K562 (cell line): Measurements from ENCODE around the gene FLAD1. TPM values are rescaled to one million over a fixed set of nuclear protein-coding genes. Genes with fewer than 3 reads are reported as not detected.

Source experiments
- ATAC-seq: fragments of 200-7000 bp; cut with Tn5 transposase; 3 replicates; pipeline ENCODE4 v1.9.1; 2020; ENCODE audit warnings: moderate library complexity
- Bru-seq: library from RNA; stranded (reverse); fragments of 400-500 nt; gene quantifications from one replicate; lab custom pipeline; 2021; lab: Mats Ljungman, UMichigan
- BruChase-seq, 2 experiments: library from RNA; stranded (reverse); fragments of 400-500 nt; gene quantifications; one replicate each; lab custom pipeline; 2021; lab: Mats Ljungman, UMichigan
- BruUV-seq: library from RNA; stranded (reverse); fragments of 400-500 nt; replicated peaks from 2 replicates; lab custom pipeline; 2021; lab: Mats Ljungman, UMichigan
- CTCF ChIA-PET: fragments of 300-600 bp; formaldehyde crosslinking; extraction: SDS; loops from one replicate; lab custom pipeline; 2021; ENCODE audit warnings: low intra/inter-chr PET ratio; lab: Yijun Ruan, JAX
- POLR2A ChIA-PET: fragments of 300-600, 350-650 bp; sonication (Branson Sonifier 250); formaldehyde crosslinking; extraction: SDS; loops from one replicate; lab custom pipeline; 2021; ENCODE audit warnings: antibody characterized with exemption, inconsistent platforms; lab: Yijun Ruan, JAX
- DNase-seq, 4 experiments: peaks; one replicate each; pipeline versions ENCODE4 v3.0.0 to v3.0.0-alpha.2; 2011 to 2018; ENCODE audit warnings: low spot score in 3 of 4, mixed read lengths in 3 of 4; ENCODE audit errors: extremely low read depth in 1 of 4
- FAIRE-seq: peaks from 2 replicates; lab custom pipeline; 2011; peaks lifted over from hg19 to GRCh38; lab: Jason Lieb, UNC
- H2AFZ ChIP-seq: 2 replicates; pipeline ENCODE4 v1.6.0; 2011; ENCODE audit warnings: low read depth, low read length, control low read depth, inconsistent platforms
- H3K27ac ChIP-seq: fragments of 200-600 bp; 3 replicates; pipeline ENCODE4 v1.8.0; 2011; ENCODE audit warnings: low read depth, mild to moderate bottlenecking, control low read depth, inconsistent platforms, low read length, moderate library complexity, mixed read lengths; ENCODE audit errors: extremely low read depth
- H3K27me3 ChIP-seq, 2 experiments: fragments of 300-600 bp in 1 of 2; 2 replicates in 1 of 2; 3 replicates in 1 of 2; pipeline versions ENCODE4 v1.6.0 to v1.8.0; 2011; ENCODE audit warnings: inconsistent platforms in 2 of 2, low read length in 2 of 2, mild to moderate bottlenecking in 1 of 2, mixed read lengths in 1 of 2, moderate library complexity in 1 of 2; ENCODE audit not compliant: control insufficient read depth in 2 of 2, insufficient read depth in 2 of 2
- H3K36me3 ChIP-seq: fragments of 300-600 bp; 3 replicates; pipeline ENCODE4 v1.8.0; 2011; ENCODE audit warnings: mild to moderate bottlenecking, low read length, inconsistent platforms; ENCODE audit not compliant: control insufficient read depth, insufficient read depth
- H3K4me1 ChIP-seq, 2 experiments: fragments of 200-600 bp in 1 of 2; replicated peaks in 1 of 2; 2 replicates in 1 of 2; 3 replicates in 1 of 2; pipeline versions ENCODE4 v1.5.1 to v1.8.0; 2011; ENCODE audit warnings: inconsistent platforms in 2 of 2, low read length in 2 of 2, mild to moderate bottlenecking in 1 of 2, mixed read lengths in 1 of 2, moderate library complexity in 1 of 2; ENCODE audit not compliant: control insufficient read depth in 2 of 2, insufficient read depth in 2 of 2
- H3K4me2 ChIP-seq: 2 replicates; pipeline ENCODE4 v1.6.1; 2011; ENCODE audit warnings: low read length, control low read depth, inconsistent platforms, mixed read lengths; ENCODE audit not compliant: insufficient read depth
- H3K4me3 ChIP-seq: fragments of 200-600 bp; sonication (generic), shearing (Covaris generic); 2 replicates; pipeline ENCODE4 v1.5.1; 2016; ENCODE audit warnings: control low read depth, inconsistent platforms
- H3K79me2 ChIP-seq: fragments of 200-600 bp; 3 replicates; pipeline ENCODE4 v1.8.0; 2011; ENCODE audit warnings: low read length, inconsistent platforms; ENCODE audit not compliant: control insufficient read depth, insufficient read depth
- H3K9ac ChIP-seq, 2 experiments: 2 replicates each; pipeline versions ENCODE4 v1.6.0 to v1.6.1; 2011; ENCODE audit warnings: low read depth in 2 of 2, low read length in 2 of 2, control low read depth in 1 of 2, inconsistent platforms in 1 of 2, mild to moderate bottlenecking in 1 of 2, mixed read lengths in 1 of 2; ENCODE audit not compliant: insufficient read depth in 1 of 2
- H3K9me1 ChIP-seq: one replicate; pipeline ENCODE4 v1.6.0; 2011; ENCODE audit warnings: inconsistent platforms, mild to moderate bottlenecking, low read length, moderate library complexity; ENCODE audit not compliant: control insufficient read depth, insufficient read depth
- H3K9me3 ChIP-seq: replicated peaks from 2 replicates; pipeline ENCODE4 v1.5.1; 2011; ENCODE audit warnings: low read depth, low read length, inconsistent platforms; ENCODE audit not compliant: control insufficient read depth, insufficient read depth
- H4K20me1 ChIP-seq: replicated peaks from 2 replicates; pipeline ENCODE4 v1.6.1; 2011; ENCODE audit warnings: low read length, inconsistent platforms, mixed read lengths; ENCODE audit not compliant: control insufficient read depth, insufficient read depth
- CREM ChIP-seq: IDR thresholded peaks from 2 replicates; pipeline ENCODE4 v1.6.1; 2014; ENCODE audit warnings: antibody characterized with exemption, low read depth
- EP400 ChIP-seq: fragments of 450-650 bp; IDR thresholded peaks from 2 replicates; pipeline ENCODE4 v1.6.1; 2017; ENCODE audit warnings: antibody characterized with exemption, mild to moderate bottlenecking, moderate library complexity
- ETV1 ChIP-seq: fragments of 450-650 bp; conservative IDR thresholded peaks from 2 replicates; pipeline ENCODE4 v1.6.1; 2016; ENCODE audit warnings: missing genetic modification characterization, control low read depth, low read depth, missing compliant biosample characterization
- MYC ChIP-seq, 2 experiments: fragments of 250-450 bp in 1 of 2; sonication (Bioruptor Pico) in 1 of 2; IDR thresholded peaks; 2 replicates each; pipeline versions ENCODE4 v1.5.1 to v1.6.1; 2012 to 2021; ENCODE audit warnings: low read depth in 2 of 2, borderline replicate concordance in 1 of 2, improper control_type of control experiment in 1 of 2, low read length in 1 of 2, mild to moderate bottlenecking in 1 of 2, moderate library complexity in 1 of 2
- SIN3B ChIP-seq: fragments of 450-650 bp; IDR thresholded peaks from 2 replicates; pipeline ENCODE4 v1.6.1; 2017; ENCODE audit warnings: low read depth, mild to moderate bottlenecking, moderate library complexity
- TOE1 ChIP-seq, 2 experiments: fragments of 450-650 bp in 1 of 2; sonication (generic) in 1 of 2; formaldehyde crosslinking in 1 of 2; IDR thresholded peaks; 2 replicates each; pipeline versions ENCODE4 v1.7.1 to v1.8.0; 2016 to 2022; ENCODE audit warnings: borderline replicate concordance in 2 of 2, mild to moderate bottlenecking in 2 of 2, antibody characterized with exemption in 1 of 2, inconsistent platforms in 1 of 2, low read depth in 1 of 2, missing genetic modification reagents in 1 of 2, moderate library complexity in 1 of 2
- ZNF324 ChIP-seq: fragments of 250-450 bp; sonication (Bioruptor Pico); IDR thresholded peaks from 2 replicates; pipeline ENCODE4 v1.4.0; 2020; ENCODE audit warnings: mild to moderate bottlenecking
- WGBS: fragments of 100-300 bp; shearing (Covaris generic); methylation state at CpG from one replicate; pipeline ENCODE4 v1.1.6; 2016; ENCODE audit warnings: low coverage, mixed read lengths; ENCODE audit not compliant: insufficient coverage; ENCODE audit errors: missing lambda C conversion rate; 5-methylcytosine and 5-hydroxymethylcytosine counted together
- in situ Hi-C: fragments of 300-500 bp; cut with MboI; formaldehyde crosslinking; loops from 4 replicates; pipeline ENCODE4 v1.15.0; 2018; ENCODE audit warnings: inconsistent platforms, mixed read lengths
- intact Hi-C: fragments of 100-400 bp; cut with micrococcal nuclease; formaldehyde crosslinking; loops from 2 replicates; pipeline ENCODE4 v1.14.2; 2022
- long read RNA-seq, 3 experiments: library from polyadenylated mRNA in 2 of 3; library from RNA in 1 of 3; unstranded in 2 of 3; stranded (forward) in 1 of 3; transcript quantifications; one replicate each; pipeline ENCODE4 v2.0.0, GENCODE V29; 2019 to 2022
- polyA minus RNA-seq, 3 experiments: library from RNA; depleted of rRNA, polyadenylated mRNA; stranded (reverse); fragments of >200 nt; gene quantifications; 2 replicates each; pipeline ENCODE4 v1.2.3, GENCODE V29; 2011
- polyA plus RNA-seq, 8 experiments: library from polyadenylated mRNA; depleted of rRNA in 4 of 8; stranded (reverse) in 5 of 8; unstranded in 3 of 8; fragments of >200 nt; fragmentation: Nextera tagmentation in 2 of 8; fragmentation: Illumina TruSeq in 1 of 8; extraction: Ambion mirVana in 2 of 8; extraction: Trizol in 1 of 8; gene quantifications; 2 replicates each; pipeline versions ENCODE4 v1.2.1 to v1.2.3, GENCODE V29; 2011 to 2014; ENCODE audit warnings: inconsistent platforms in 1 of 8, missing spikeins in 1 of 8
- total RNA-seq, 7 experiments: library from RNA; depleted of rRNA in 6 of 7; stranded (reverse); fragments of >200 nt in 6 of 7; fragmentation: Illumina TruSeq in 2 of 7; extraction: Trizol in 2 of 7; gene quantifications; 2 replicates each; pipeline versions ENCODE4 v1.2.1 to v1.2.3, GENCODE V29; 2011 to 2021; ENCODE audit warnings: low replicate concordance in 1 of 7
- TF ChIP-seq, protein P1 (sequence below): fragments of 450-650 bp; IDR thresholded peaks from 2 replicates; pipeline ENCODE4 v1.6.1; 2018; ENCODE audit not compliant: partially characterized antibody
- TF ChIP-seq, protein P2 (sequence below): fragments of 250-450 bp; sonication (Bioruptor Pico); IDR thresholded peaks from 2 replicates; pipeline ENCODE4 v1.9.0; 2021; ENCODE audit warnings: mild to moderate bottlenecking

The FLAD1 gene
- 46.3 and 135 TPM in 2 replicates for total RNA-seq (2011; cell fraction: chromatin; rRNA removed; ENCODE audit: low replicate concordance)
- total RNA-seq (2011; cell fraction: nucleolus; rRNA removed): 130 and 141 TPM in 2 replicates
- total RNA-seq (2011; cell fraction: nucleoplasm; rRNA removed): 76.0 and 76.6 TPM in 2 replicates
- total RNA-seq (2014; rRNA removed) (67.0 and 87.6 TPM in 2 replicates), total RNA-seq (2014; rRNA removed; fragmentation: Illumina TruSeq; extraction: Trizol) (41.3 and 56.1 TPM in 2 replicates), total RNA-seq (2015; rRNA removed; fragmentation: Illumina TruSeq; extraction: Trizol) (65.8 and 68.6 TPM in 2 replicates), total RNA-seq (2021) (74.4 and 79.8 TPM in 2 replicates), polyA plus RNA-seq (2011; rRNA removed) (61.2 and 75.6 TPM in 2 replicates), polyA plus RNA-seq (2014; fragmentation: Illumina TruSeq; extraction: Trizol) (78.8 and 82.3 TPM in 2 replicates), polyA plus RNA-seq (2014; fragmentation: Nextera tagmentation; extraction: Ambion mirVana) (10 to 100 TPM; 24.9 to 46.7 TPM), polyA plus RNA-seq (2014; rRNA removed) (85.8 and 98.9 TPM in 2 replicates), polyA minus RNA-seq (2011; rRNA and poly(A)+ RNA removed) (50.8 and 69.7 TPM in 2 replicates), Bru-seq, nascent RNA (percentile 90 among the genes with signal in this experiment), BruChase-seq, experiment 1, labeled RNA remaining after a 2-hour chase (percentile 81 among the genes with signal in this experiment), BruChase-seq, experiment 2, labeled RNA remaining after a 6-hour chase (percentile 80 among the genes with signal in this experiment)
- 82.9 and 126 TPM in 2 replicates for polyA plus RNA-seq (2011; cell fraction: cytosol; rRNA removed)
- 209 and 292 TPM in 2 replicates for polyA plus RNA-seq (2011; cell fraction: nucleus; rRNA removed)
- 54.0 and 57.9 TPM in 2 replicates for polyA plus RNA-seq (2012)
- polyA minus RNA-seq (2011; cell fraction: cytosol; rRNA and poly(A)+ RNA removed): 40.4 and 52.6 TPM in 2 replicates
- polyA minus RNA-seq (2011; cell fraction: nucleus; rRNA and poly(A)+ RNA removed): 49.7 and 53.7 TPM in 2 replicates
- long read RNA-seq, experiment 1, transcript FLAD1-201 (7 exons, 2,160 nt): minor isoform, 13 of 174 reads
- long read RNA-seq, experiment 1, transcript FLAD1-203 (8 exons, 1,730 nt): major isoform, 38 of 174 reads
- long read RNA-seq, experiment 1, partial matches to known transcripts: 92 of 174 reads
- long read RNA-seq, experiment 1, other reads (novel, unspliced or antisense): 29 of 174 reads
- long read RNA-seq, experiment 2, transcript FLAD1-203 (8 exons, 1,730 nt): major isoform, 28 of 92 reads
- long read RNA-seq, experiment 2, transcript FLAD1-201 (7 exons, 2,160 nt): minor isoform, 11 of 92 reads
- long read RNA-seq, experiment 2, partial matches to known transcripts: 30 of 92 reads
- long read RNA-seq, experiment 2, other reads (novel, unspliced or antisense): 22 of 92 reads
- long read RNA-seq, experiment 3, transcript FLAD1-203 (8 exons, 1,730 nt): major isoform, 39 of 85 reads
- long read RNA-seq, experiment 3, partial matches to known transcripts: 22 of 85 reads
- long read RNA-seq, experiment 3, other reads (novel, unspliced or antisense): 21 of 85 reads

DNA sequence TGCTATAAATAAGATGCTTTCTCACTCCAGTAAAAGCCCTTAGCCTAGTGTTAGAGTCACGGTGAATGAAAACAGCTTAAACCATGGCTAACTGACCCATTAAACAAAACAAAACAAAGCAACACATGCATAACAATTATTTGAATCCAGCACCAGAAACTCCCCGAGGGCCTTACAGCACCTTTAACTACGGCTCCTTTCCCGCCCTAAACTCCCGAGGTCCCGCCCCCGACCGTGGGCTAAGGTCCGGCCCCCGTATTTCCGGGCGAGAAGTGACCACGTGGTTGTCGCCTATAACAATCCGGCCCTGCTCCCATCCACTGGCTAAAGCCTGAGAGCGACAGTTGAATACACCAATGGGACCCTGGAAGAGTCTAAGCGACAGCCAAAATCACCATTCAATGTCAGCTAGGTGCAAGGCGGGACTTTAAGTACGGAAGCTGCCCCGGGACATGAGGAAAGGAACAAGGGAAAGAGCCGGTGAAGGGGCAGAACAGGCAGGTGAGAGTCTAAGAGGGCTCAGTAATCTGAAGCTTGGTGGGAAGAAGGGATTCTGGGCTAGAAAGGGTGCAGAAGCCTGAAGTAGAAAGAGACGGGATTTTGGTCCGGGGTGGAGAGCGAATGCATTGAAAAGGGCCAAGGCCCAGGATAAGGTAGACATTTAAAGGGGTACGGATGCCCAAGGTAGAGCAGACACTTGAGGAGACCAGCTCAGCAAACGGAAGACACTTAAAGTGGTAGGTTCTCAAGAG is at the start of gene FLAD1:
Gene FLAD1, plus strand, starts transcription at position 448 of the 752 bp plus-strand sequence. CDS start 351 bp downstream, outside the sequence.
- ATAC-seq: peak; percentile 98
- 0% methylated on average over 26 of the region's 26 CpGs for WGBS
- in situ Hi-C loops: no loop called here
- peak within 1 kb of the TSS; percentile 83 to 93 for H3K9ac ChIP-seq
- H3K4me1 ChIP-seq: peaks cover 5 to 27% of the 10 kb centered on the region in 2 experiments; a peak in 4 of 5 replicates
- no peaks in the 10 kb centered on the region for H3K27me3 ChIP-seq
- H3K4me2 ChIP-seq: peak within 1 kb of the TSS; percentile 85
- H2AFZ ChIP-seq: peak within 1 kb of the TSS; percentile 88
- peak within 1 kb of the TSS; percentile 85 for H3K27ac ChIP-seq
- FAIRE-seq: peak; percentile 96
- H3K9me3 ChIP-seq: no peaks in the 10 kb centered on the region
- ChIA-PET POLR2A (interaction anchor here (0.5 to 4.7 kb wide), 12 partner anchors 11 to 1608 kb away, joined by 3 to 80 read pairs (median 4); partner anchors contain the start of genes CKS1B, DPM3, LENEP and PBXIP1), CTCF (interaction anchor here (1.0 kb wide), 1 partner anchor 17 kb away, joined by 3 read pairs; no protein-coding TSS in a partner anchor)
- intact Hi-C loops: no loop called here
- no peaks in the 10 kb centered on the region for H4K20me1 ChIP-seq
- peaks cover 73% of the 10 kb centered on the region for H3K79me2 ChIP-seq
- H3K4me3 ChIP-seq: peak within 1 kb of the TSS; percentile 60
- peak; percentile 95 to 99 (median 97) for DNase-seq
- H3K36me3 ChIP-seq: peaks cover 44% of the 10 kb centered on the region
- no peaks in the 10 kb centered on the region for H3K9me1 ChIP-seq
- no TSS peak for BruUV-seq
- TF ChIP-seq EP400 (peak; percentile 97), CREM (peak; percentile 73), ZNF324 (no peak), MYC (IDR thresholded peaks at IDR 0.05; ENCODE audit: low read depth, low read length) (peak; percentile 96), MYC (CRISPR knock-in tag; IDR thresholded peaks at IDR 0.05; ENCODE audit: borderline replicate concordance, low read depth) (no peak), ETV1 (tag) (peak; percentile 48; the same call in 1 of the 2 replicates), TOE1 (IDR thresholded peaks at IDR 0.05; ENCODE audit: borderline replicate concordance) (peak; percentile 93), TOE1 (CRISPR knock-in tag; IDR thresholded peaks at IDR 0.05; ENCODE audit: borderline replicate concordance, low read depth) (no peak), SIN3B (peak; percentile 76)
- TF ChIP-seq, protein P1, sequence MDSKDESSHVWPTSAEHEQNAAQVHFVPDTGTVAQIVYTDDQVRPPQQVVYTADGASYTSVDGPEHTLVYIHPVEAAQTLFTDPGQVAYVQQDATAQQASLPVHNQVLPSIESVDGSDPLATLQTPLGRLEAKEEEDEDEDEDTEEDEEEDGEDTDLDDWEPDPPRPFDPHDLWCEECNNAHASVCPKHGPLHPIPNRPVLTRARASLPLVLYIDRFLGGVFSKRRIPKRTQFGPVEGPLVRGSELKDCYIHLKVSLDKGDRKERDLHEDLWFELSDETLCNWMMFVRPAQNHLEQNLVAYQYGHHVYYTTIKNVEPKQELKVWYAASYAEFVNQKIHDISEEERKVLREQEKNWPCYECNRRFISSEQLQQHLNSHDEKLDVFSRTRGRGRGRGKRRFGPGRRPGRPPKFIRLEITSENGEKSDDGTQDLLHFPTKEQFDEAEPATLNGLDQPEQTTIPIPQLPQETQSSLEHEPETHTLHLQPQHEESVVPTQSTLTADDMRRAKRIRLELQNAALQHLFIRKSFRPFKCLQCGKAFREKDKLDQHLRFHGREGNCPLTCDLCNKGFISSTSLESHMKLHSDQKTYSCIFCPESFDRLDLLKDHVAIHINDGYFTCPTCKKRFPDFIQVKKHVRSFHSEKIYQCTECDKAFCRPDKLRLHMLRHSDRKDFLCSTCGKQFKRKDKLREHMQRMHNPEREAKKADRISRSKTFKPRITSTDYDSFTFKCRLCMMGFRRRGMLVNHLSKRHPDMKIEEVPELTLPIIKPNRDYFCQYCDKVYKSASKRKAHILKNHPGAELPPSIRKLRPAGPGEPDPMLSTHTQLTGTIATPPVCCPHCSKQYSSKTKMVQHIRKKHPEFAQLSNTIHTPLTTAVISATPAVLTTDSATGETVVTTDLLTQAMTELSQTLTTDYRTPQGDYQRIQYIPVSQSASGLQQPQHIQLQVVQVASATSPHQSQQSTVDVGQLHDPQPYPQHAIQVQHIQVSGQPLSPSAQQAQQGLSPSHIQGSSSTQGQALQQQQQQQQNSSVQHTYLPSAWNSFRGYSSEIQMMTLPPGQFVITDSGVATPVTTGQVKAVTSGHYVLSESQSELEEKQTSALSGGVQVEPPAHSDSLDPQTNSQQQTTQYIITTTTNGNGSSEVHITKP: peak; percentile 37
- TF ChIP-seq, protein P2, sequence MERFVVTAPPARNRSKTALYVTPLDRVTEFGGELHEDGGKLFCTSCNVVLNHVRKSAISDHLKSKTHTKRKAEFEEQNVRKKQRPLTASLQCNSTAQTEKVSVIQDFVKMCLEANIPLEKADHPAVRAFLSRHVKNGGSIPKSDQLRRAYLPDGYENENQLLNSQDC (CRISPR knock-in tag): peak; percentile 54; the same call in 1 of the 2 replicates
